IPS DF 6.9 (cell line): ENCODE data around the gene NCBP3.

Experiments used
- DNase-seq: peaks from one replicate; pipeline ENCODE4 v3.0.0-alpha.2; 2013; ENCODE audit warnings: low read depth, low spot score
- H3K27ac ChIP-seq: one replicate; pipeline ENCODE4 v1.5.1; 2013; ENCODE audit warnings: low read length, control low read depth
- H3K27me3 ChIP-seq: 2 replicates; pipeline ENCODE4 v1.6.1; 2013; ENCODE audit warnings: mild to moderate bottlenecking, low read length; ENCODE audit not compliant: control insufficient read depth, insufficient read depth
- H3K36me3 ChIP-seq: 2 replicates; pipeline ENCODE4 v1.6.1; 2013; ENCODE audit warnings: low read length; ENCODE audit not compliant: control insufficient read depth, insufficient read depth
- H3K4me1 ChIP-seq: 2 replicates; pipeline ENCODE4 v1.6.1; 2013; ENCODE audit warnings: low read length; ENCODE audit not compliant: control insufficient read depth, insufficient read depth
- H3K4me3 ChIP-seq: 2 replicates; pipeline ENCODE4 v1.5.1; 2013; ENCODE audit warnings: mild to moderate bottlenecking, low read length
- H3K9me3 ChIP-seq: 2 replicates; pipeline ENCODE4 v1.6.1; 2013; ENCODE audit warnings: low read length, inconsistent platforms; ENCODE audit not compliant: control insufficient read depth, insufficient read depth
- WGBS: extraction: QIAGEN DNeasy Blood & Tissue Kit; methylation state at CpG from one replicate; pipeline ENCODE4 v1.1.7; 2013; ENCODE audit warnings: mixed read lengths, missing lambda C conversion rate; ENCODE audit not compliant: insufficient read length, insufficient coverage; 5-methylcytosine and 5-hydroxymethylcytosine counted together

The NCBP3 gene, protein sequence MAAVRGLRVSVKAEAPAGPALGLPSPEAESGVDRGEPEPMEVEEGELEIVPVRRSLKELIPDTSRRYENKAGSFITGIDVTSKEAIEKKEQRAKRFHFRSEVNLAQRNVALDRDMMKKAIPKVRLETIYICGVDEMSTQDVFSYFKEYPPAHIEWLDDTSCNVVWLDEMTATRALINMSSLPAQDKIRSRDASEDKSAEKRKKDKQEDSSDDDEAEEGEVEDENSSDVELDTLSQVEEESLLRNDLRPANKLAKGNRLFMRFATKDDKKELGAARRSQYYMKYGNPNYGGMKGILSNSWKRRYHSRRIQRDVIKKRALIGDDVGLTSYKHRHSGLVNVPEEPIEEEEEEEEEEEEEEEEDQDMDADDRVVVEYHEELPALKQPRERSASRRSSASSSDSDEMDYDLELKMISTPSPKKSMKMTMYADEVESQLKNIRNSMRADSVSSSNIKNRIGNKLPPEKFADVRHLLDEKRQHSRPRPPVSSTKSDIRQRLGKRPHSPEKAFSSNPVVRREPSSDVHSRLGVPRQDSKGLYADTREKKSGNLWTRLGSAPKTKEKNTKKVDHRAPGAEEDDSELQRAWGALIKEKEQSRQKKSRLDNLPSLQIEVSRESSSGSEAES

DNA sequence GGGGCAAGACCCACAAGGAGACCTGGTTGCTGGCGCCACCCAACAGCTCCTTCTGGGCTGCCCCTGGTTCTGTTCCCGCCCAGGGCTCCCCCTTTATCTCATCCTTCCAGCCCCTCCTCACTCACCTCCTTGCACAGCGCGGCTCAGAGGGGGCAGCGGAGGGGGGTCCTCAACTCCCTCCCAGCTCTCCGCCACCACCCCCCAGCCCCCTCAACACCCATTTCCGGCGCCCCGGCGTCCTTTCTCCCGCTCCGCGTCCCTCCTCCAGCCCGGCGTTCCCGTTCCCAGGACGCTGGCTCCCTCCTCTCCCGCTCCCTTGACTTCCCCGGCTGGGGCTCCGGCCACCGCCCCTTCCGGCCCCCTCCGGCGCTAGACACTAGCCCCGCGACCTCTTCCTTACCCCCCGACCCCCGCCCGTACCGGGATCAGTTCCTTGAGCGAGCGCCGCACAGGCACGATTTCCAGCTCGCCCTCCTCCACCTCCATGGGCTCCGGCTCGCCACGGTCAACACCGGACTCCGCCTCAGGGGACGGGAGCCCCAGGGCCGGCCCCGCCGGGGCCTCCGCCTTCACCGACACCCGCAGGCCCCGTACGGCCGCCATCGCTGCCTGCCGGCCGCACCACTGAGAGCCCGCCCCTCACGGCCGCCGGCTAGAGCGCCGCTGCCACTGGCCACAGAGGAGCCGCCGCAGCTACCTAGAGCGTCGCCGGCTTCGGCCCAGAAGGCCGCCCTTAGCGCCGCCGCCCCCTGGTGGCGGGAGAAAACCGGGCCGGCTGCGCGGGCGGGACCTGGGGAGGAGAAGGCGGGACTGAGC is at the start of gene NCBP3:
Gene NCBP3, minus strand, starts transcription at position 626 of the 816 bp plus-strand sequence. Its CDS starts 23 bp downstream, at position 603.
- Histone ChIP-seq H3K27me3 (no peaks in the 10 kb centered on the region), H3K9me3 (no peaks in the 10 kb centered on the region), H3K4me3 (peak within 1 kb of the TSS; percentile 88), H3K36me3 (no peaks in the 10 kb centered on the region), H3K4me1 (no peaks in the 10 kb centered on the region; the same call in 1 of the 2 replicates), H3K27ac (no peak within 1 kb of the TSS)
- no CpG with 5 or more reads among the region's 76 CpGs for whole genome bisulfite sequencing
- DNase-seq: peak; percentile 58

DNA sequence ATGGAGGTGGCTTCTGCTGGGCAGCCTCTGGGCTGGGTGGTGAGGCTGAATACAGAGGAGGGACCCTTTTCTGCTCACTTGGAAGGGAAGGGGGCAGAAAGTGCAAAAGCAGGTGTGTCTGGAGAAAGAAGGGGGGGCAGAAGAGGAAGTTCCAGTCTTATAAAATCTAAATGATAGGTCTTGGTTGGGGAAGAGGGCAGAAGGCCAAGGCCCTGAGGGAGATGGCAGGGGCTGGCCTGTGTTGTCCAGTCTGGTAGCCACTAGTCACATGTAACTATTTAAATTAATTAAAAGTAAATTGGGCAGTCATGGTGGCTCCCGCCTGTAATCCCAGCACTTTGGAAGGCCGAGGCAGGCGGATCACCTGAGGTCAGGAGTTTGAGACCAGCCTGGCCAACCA is 49.3 kb upstream of the NCBP3 start:
- Histone ChIP-seq H3K9me3 (no peaks in the 10 kb centered on the region), H3K27ac (no peak overlapping the region), H3K4me3 (no peak overlapping the region), H3K36me3 (no peaks in the 10 kb centered on the region), H3K4me1 (peaks cover 11% of the 10 kb centered on the region), H3K27me3 (no peaks in the 10 kb centered on the region)
- WGBS: no CpG with 5 or more reads among the region's 3 CpGs
- no peak for DNase-seq

DNA sequence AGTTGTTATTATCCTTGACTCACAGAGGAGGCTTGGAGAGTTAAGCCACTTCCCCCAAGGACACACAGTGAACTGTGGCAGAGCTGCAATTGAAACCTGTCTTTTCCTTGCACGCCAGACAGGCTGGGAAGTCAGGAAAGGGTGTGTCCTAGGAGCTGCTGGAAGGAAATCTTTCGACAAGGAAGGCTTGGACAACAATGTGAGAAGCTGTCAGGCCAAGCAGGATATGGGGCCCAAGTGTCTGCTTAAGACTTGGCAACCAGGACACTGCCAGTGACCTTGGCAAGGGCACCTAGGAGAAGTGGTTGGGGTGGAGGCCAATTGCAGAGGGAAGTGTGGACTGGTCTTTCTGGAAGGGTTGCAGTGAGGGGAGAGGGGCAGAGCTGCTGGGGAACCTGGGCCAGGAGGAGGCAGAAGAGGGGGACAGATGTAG is 48.9 kb upstream of the NCBP3 start:
- no peaks in the 10 kb centered on the region for H3K9me3 ChIP-seq
- DNase-seq: no peak
- no peak overlapping the region for H3K27ac ChIP-seq
- H3K4me1 ChIP-seq: peaks cover 13% of the 10 kb centered on the region
- H3K4me3 ChIP-seq: no peak overlapping the region
- H3K36me3 ChIP-seq: no peaks in the 10 kb centered on the region
- H3K27me3 ChIP-seq: no peaks in the 10 kb centered on the region
- no CpG with 5 or more reads among the region's 2 CpGs for WGBS

DNA sequence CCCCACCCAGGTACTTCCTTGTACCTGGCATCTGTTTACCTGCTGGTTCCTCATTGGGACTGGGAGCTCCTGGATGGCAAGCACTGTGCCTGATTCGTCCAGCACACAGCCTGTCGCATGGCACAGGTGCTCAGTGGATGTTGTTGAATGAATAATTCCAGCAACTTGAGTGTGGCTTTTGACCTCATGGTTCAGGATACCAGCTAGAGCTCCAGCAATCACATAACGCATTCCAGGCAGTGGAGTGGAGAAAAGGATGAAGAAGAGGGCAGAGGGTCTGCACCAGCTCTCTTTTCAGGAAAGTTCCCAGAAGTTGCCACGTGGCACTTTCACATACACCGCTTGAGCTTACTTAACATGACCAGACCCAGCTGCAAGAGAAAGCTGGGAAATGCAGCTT is 48.1 kb upstream of the NCBP3 start:
- DNase-seq: no peak
- no peaks in the 10 kb centered on the region for H3K27me3 ChIP-seq
- WGBS: no CpG with 5 or more reads among the region's 5 CpGs
- no peaks in the 10 kb centered on the region for H3K36me3 ChIP-seq
- H3K9me3 ChIP-seq: no peaks in the 10 kb centered on the region
- H3K4me3 ChIP-seq: no peak overlapping the region
- H3K4me1 ChIP-seq: peaks cover 13% of the 10 kb centered on the region
- no peak overlapping the region for H3K27ac ChIP-seq

DNA sequence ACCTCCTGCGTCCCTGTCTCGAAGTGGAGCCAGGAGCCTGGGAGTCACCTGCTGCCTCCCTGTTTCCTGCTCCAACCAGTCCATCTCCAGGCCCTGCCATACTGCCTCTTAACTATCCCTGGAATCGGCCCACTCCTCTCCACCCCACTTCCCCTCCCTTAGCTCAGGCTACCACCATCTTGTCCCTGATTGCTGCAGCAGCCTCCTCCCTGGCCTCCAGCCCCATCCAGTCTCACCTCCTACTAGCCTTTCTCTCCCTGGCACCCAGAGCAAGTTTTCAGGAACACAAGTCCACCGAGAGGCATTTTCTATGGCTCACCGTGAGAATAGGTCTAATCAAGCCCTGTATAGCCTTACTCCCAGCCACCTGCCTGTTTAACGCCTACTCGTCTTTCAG is 47.7 kb upstream of the NCBP3 start:
- peak overlapping the region; percentile 65; the same call in 1 of the 2 replicates for H3K4me3 ChIP-seq
- WGBS: no CpG with 5 or more reads among the region's 7 CpGs

DNA sequence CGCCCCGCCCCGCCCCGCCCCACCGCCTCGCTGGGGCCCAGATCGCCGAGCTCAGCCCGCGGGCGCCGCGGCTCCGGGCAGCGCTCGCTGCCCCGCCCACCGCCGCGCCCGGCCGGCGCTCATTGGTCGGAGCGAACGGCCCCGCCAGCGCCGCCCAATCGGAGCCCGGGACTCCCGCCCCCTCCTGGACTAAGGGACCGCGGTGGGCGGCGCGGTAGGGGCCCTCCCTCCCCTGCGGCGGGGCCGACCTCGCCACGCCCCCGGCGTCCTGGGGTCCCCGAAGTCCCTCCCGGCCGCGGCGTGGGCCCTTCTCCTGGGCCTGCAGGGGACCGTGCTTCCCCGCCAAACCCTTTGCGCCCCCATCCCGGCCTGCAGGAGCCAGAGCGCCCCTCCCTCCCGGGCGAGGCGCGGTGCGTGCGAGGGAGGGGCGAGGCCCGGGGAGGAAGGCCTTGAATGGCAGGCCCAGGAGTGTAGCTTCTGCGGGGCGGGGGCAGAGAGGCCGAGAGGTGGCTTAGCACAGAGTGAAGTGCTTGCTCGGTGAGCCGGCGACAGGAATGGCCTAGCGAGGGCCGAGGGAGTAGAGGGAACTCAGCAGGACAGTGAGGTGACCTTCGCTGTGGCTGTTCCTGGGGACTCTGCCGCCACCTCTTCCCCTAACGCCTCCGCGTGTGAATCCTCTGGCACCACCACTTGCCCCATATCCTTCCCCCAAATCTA is 47.1 kb upstream of the NCBP3 start, which contains the start of gene CAMKK1:
Gene CAMKK1, minus strand, starts transcription at position 51 of the 717 bp plus-strand sequence. CDS start 7,366 bp downstream, outside the sequence.
- H3K27me3 ChIP-seq: no peaks in the 10 kb centered on the region
- WGBS: no CpG with 5 or more reads among the region's 75 CpGs
- H3K27ac ChIP-seq: no peak within 1 kb of the TSS
- H3K36me3 ChIP-seq: no peaks in the 10 kb centered on the region
- no peaks in the 10 kb centered on the region for H3K9me3 ChIP-seq
- peak; percentile 43 for DNase-seq
- peaks cover 16% of the 10 kb centered on the region for H3K4me1 ChIP-seq
- H3K4me3 ChIP-seq: peak within 1 kb of the TSS; percentile 65; the same call in 1 of the 2 replicates

More for the DNA sequence above, 47.7 kb upstream of the NCBP3 start:
- no peaks in the 10 kb centered on the region for H3K27me3 ChIP-seq
- DNase-seq: no peak
- H3K9me3 ChIP-seq: no peaks in the 10 kb centered on the region
- no peak overlapping the region for H3K27ac ChIP-seq
- H3K36me3 ChIP-seq: no peaks in the 10 kb centered on the region
- peaks cover 15% of the 10 kb centered on the region for H3K4me1 ChIP-seq

DNA sequence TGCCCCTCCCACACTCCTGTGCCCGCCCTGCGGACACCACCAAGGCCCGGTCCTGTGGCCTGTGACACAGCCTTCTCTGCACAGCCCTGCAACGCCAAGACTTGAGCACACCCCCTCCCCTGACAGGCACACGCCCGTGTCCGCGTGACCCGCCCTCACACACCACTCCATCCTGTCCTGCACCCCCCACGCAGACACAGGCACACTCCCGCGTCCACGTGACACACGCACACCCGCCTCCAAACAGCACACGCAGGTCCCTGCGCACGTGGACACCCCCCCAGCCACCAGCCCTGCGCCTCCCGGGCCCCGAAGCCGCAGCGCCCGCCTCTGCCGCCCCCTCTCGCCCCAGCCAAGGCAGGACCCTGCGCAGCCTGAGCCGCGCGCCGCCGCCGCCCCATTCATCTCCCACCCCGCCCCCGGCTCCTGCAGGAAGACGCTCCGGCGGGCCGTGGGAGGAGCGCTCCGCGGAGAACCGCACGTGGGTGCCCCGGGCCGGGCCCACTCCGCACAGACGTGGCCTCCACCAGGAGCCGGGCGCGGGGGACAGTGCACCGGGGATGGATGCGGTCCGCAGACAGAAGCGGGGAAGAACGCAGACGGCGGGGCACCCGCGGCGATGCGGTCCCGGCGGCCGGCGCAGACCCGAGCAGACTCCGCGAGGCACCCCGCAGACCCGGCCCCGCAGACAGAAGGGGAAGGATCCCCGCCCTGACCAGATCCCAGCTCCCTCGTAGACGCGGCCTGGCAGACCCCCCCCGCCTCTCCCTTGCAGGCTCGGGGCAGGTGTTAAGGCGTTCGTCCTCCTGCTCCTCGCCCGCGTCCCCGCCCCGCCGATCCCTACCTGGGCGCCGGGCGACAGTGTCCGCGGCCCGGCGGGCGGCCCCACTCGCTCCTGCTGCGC is 46.3 kb upstream of the NCBP3 start:
- Histone ChIP-seq H3K27ac (no peak overlapping the region), H3K4me1 (peaks cover 16% of the 10 kb centered on the region), H3K9me3 (no peaks in the 10 kb centered on the region), H3K36me3 (no peaks in the 10 kb centered on the region), H3K27me3 (no peaks in the 10 kb centered on the region), H3K4me3 (peak overlapping the region; percentile 65; the same call in 1 of the 2 replicates)
- no CpG with 5 or more reads among the region's 96 CpGs for WGBS
- DNase-seq: no peak

DNA sequence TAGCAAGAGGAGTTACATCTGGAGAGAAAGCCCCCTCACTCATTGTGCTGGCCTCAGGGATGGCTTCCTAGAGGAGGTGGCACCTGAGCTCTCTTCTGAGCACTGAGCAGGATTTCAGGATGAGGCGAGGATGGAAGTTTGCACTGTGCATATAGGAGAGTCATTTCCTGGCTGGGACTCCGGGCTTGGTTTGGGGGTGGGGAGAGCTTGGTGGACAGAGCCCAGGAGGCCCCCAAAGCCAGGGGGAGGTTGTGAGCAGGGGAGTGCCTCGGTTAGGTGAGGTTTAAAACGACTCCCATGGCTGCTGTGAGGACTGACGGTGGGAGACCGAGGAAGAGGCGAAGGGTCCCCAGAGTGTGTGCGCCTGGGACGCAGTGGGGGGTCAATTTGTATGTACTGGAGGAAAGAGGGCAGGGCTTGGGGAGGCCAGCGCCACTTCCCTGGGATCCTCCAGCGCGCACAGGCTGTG is 45.6 kb upstream of the NCBP3 start:
- no peak overlapping the region for H3K27ac ChIP-seq
- H3K4me3 ChIP-seq: peak overlapping the region; percentile 65; the same call in 1 of the 2 replicates
- H3K9me3 ChIP-seq: no peaks in the 10 kb centered on the region
- WGBS: no CpG with 5 or more reads among the region's 12 CpGs
- peaks cover 16% of the 10 kb centered on the region for H3K4me1 ChIP-seq
- DNase-seq: no peak
- no peaks in the 10 kb centered on the region for H3K36me3 ChIP-seq
- H3K27me3 ChIP-seq: no peaks in the 10 kb centered on the region

DNA sequence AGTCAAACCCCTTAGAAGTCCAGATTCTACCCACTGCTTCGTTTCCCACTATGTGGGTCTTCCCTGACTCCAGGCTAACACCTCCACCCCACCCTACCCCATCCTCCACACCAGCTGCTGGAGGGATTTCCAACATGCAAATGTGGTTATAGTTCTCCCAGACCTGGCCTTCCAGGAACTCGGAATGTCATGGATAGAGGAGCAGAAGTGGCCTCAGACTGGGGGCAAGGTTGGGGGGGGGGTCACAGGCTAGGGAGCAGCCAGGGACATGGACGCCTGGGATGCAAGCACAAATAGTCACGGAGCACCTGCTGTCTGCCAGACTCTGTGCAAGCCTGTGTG is 44.8 kb upstream of the NCBP3 start:
- DNase-seq: no peak
- Histone ChIP-seq H3K27ac (no peak overlapping the region), H3K27me3 (no peaks in the 10 kb centered on the region), H3K4me1 (peaks cover 16% of the 10 kb centered on the region), H3K36me3 (no peaks in the 10 kb centered on the region), H3K4me3 (no peak overlapping the region), H3K9me3 (no peaks in the 10 kb centered on the region)
- no CpG with 5 or more reads among the region's 4 CpGs for WGBS
